Neural cell (in vitro differentiated cells): ENCODE measurements around the gene BARD1. TPM values are rescaled to one million over a fixed set of nuclear protein-coding genes. Genes with fewer than 3 reads are reported as not detected.

Experiments
- H2AFZ ChIP-seq: fragments of 200-600, 300-800 bp; sonication (generic), shearing (Covaris generic); 2 replicates; pipeline ENCODE4 v1.6.0; 2014; ENCODE audit warnings: low read depth, mild to moderate bottlenecking, antibody characterized with exemption, low read length, moderate library complexity
- H3F3A ChIP-seq: fragments of 200-600 bp; shearing (Covaris generic); 2 replicates; pipeline ENCODE4 v1.6.1; 2016; ENCODE audit warnings: mild to moderate bottlenecking, moderate library complexity, mixed read lengths, antibody characterized with exemption, low read length; ENCODE audit not compliant: insufficient read depth, poor library complexity, severe bottlenecking
- H3K27ac ChIP-seq: fragments of 200-600, 300-800 bp; sonication (generic), shearing (Covaris generic); 2 replicates; pipeline ENCODE4 v1.5.1; 2014; ENCODE audit warnings: mild to moderate bottlenecking, low read length, moderate library complexity
- H3K27me3 ChIP-seq: fragments of 300-800, 200-600 bp; sonication (generic), shearing (Covaris generic); 2 replicates; pipeline ENCODE4 v1.6.0; 2014; ENCODE audit warnings: mild to moderate bottlenecking, low read depth, low read length, moderate library complexity; ENCODE audit not compliant: insufficient read depth
- H3K36me3 ChIP-seq: fragments of 300-800, 200-600 bp; sonication (generic), shearing (Covaris generic); 2 replicates; pipeline ENCODE4 v1.5.1; 2014; ENCODE audit warnings: mild to moderate bottlenecking, antibody characterized with exemption, low read length, moderate library complexity; ENCODE audit not compliant: insufficient read depth
- H3K4me2 ChIP-seq: fragments of 300-800, 200-600 bp; sonication (generic), shearing (Covaris generic); 2 replicates; pipeline ENCODE4 v1.6.0; 2014; ENCODE audit warnings: mild to moderate bottlenecking, low read length
- H3K4me3 ChIP-seq: fragments of 300-800, 200-600 bp; sonication (generic), shearing (Covaris generic); 2 replicates; pipeline ENCODE4 v1.5.1; 2014; ENCODE audit warnings: mild to moderate bottlenecking, low read length, moderate library complexity
- H3K79me2 ChIP-seq: fragments of 200-600 bp; shearing (Covaris generic); replicated peaks from 2 replicates; pipeline ENCODE4 v1.6.0; 2014; ENCODE audit warnings: mild to moderate bottlenecking, low read length, moderate library complexity; ENCODE audit not compliant: insufficient read depth
- H3K9ac ChIP-seq: fragments of 300-800, 200-600 bp; sonication (generic), shearing (Covaris generic); 2 replicates; pipeline ENCODE4 v1.6.1; 2016; ENCODE audit warnings: mild to moderate bottlenecking, low read length, mixed read lengths
- H3K9me2 ChIP-seq: fragments of 200-600 bp; shearing (Covaris generic); 2 replicates; pipeline ENCODE4 v1.6.1; 2016; ENCODE audit warnings: mild to moderate bottlenecking, low read length, mixed read lengths; ENCODE audit not compliant: insufficient read depth
- H3K9me3 ChIP-seq: fragments of 200-600, 300-800 bp; sonication (generic), shearing (Covaris generic); 2 replicates; pipeline ENCODE4 v1.6.1; 2016; ENCODE audit warnings: mild to moderate bottlenecking, mixed run types, low read length, moderate library complexity, mixed read lengths
- H4K20me1 ChIP-seq: fragments of 200-600 bp; shearing (Covaris generic); 2 replicates; pipeline ENCODE4 v1.6.1; 2016; ENCODE audit warnings: mild to moderate bottlenecking, mixed run types; ENCODE audit not compliant: insufficient read depth
- CTCF ChIP-seq: fragments of 450-650 bp; IDR thresholded peaks from 2 replicates; pipeline ENCODE4 v1.5.1; 2014; ENCODE audit warnings: antibody characterized with exemption, mild to moderate bottlenecking, moderate library complexity; ENCODE audit not compliant: poor library complexity, severe bottlenecking
- EP300 ChIP-seq: fragments of 450-650 bp; conservative IDR thresholded peaks from 2 replicates; pipeline ENCODE4 v1.6.1; 2014; ENCODE audit warnings: antibody characterized with exemption, mild to moderate bottlenecking, moderate library complexity; ENCODE audit not compliant: poor library complexity, severe bottlenecking
- EZH2 ChIP-seq: fragments of 200-600, 300-800 bp; shearing (Covaris generic), sonication (generic); IDR thresholded peaks from 2 replicates; pipeline ENCODE4 v1.6.1; 2014; ENCODE audit warnings: antibody characterized with exemption, low read length, borderline replicate concordance, mild to moderate bottlenecking; ENCODE audit not compliant: insufficient read depth, poor library complexity, severe bottlenecking
- MXI1 ChIP-seq: fragments of 450-650 bp; conservative IDR thresholded peaks from 2 replicates; pipeline ENCODE4 v1.6.1; 2014; ENCODE audit warnings: antibody characterized with exemption, mild to moderate bottlenecking; ENCODE audit not compliant: poor library complexity, severe bottlenecking
- POLR2AphosphoS5 ChIP-seq: IDR thresholded peaks from 2 replicates; pipeline ENCODE4 v1.6.1; 2012
- RAD21 ChIP-seq: fragments of 450-650 bp; conservative IDR thresholded peaks from 2 replicates; pipeline ENCODE4 v1.6.1; 2014; ENCODE audit warnings: antibody characterized with exemption, mild to moderate bottlenecking, moderate library complexity
- REST ChIP-seq: IDR thresholded peaks from 2 replicates; pipeline ENCODE4 v1.6.1; 2012; ENCODE audit warnings: borderline replicate concordance
- SMC3 ChIP-seq: fragments of 450-650 bp; conservative IDR thresholded peaks from 2 replicates; pipeline ENCODE4 v1.6.1; 2014; ENCODE audit warnings: antibody characterized with exemption, mild to moderate bottlenecking, moderate library complexity; ENCODE audit not compliant: poor library complexity
- TAF1 ChIP-seq: IDR thresholded peaks from 2 replicates; pipeline ENCODE4 v1.6.1; 2012; ENCODE audit warnings: low read depth
- polyA plus RNA-seq: library from polyadenylated mRNA; depleted of rRNA; stranded (reverse); fragments of >200 nt; gene quantifications from 2 replicates; pipeline ENCODE4 v1.2.3, GENCODE V29; 2014

BARD1 gene
- polyA plus RNA-seq, 1 donor from 2014 or later: 0.57 TPM

- H2AFZ ChIP-seq: no peak overlapping the region
- no peak overlapping the region for H3K4me2 ChIP-seq
- H3K36me3 ChIP-seq: no peaks in the 10 kb centered on the region
- H3K9ac ChIP-seq: no peak overlapping the region
- no peak overlapping the region for H3K27ac ChIP-seq
- TF ChIP-seq MXI1: no peak
- TF ChIP-seq EZH2: no peak
- H3K79me2 ChIP-seq: no peaks in the 10 kb centered on the region
- H3K4me3 ChIP-seq: no peak overlapping the region
- no peaks in the 10 kb centered on the region for H3K9me3 ChIP-seq
- H3K27me3 ChIP-seq: no peaks in the 10 kb centered on the region
- no peaks in the 10 kb centered on the region for H4K20me1 ChIP-seq
- no peaks in the 10 kb centered on the region for H3F3A ChIP-seq
- H3K9me2 ChIP-seq: no peaks in the 10 kb centered on the region
These were observed 67.4 kb downstream of the BARD1 start for GRCh38 chr2:214742119-214742518.

- no peaks in the 10 kb centered on the region for H3F3A ChIP-seq
- no peaks in the 10 kb centered on the region for H3K9me3 ChIP-seq
- no peaks in the 10 kb centered on the region for H4K20me1 ChIP-seq
- no peak overlapping the region for H3K4me2 ChIP-seq
- no peak for TF ChIP-seq EZH2
- no peak for TF ChIP-seq REST
- TF ChIP-seq EP300: no peak
- TF ChIP-seq SMC3: no peak
- TF ChIP-seq CTCF: no peak
- TF ChIP-seq RAD21: no peak
- no peak for TF ChIP-seq MXI1
- no peak for TF ChIP-seq TAF1
- TF ChIP-seq POLR2AphosphoS5: no peak
- H3K9me2 ChIP-seq: no peaks in the 10 kb centered on the region
- no peaks in the 10 kb centered on the region for H3K79me2 ChIP-seq
- H2AFZ ChIP-seq: no peak overlapping the region
- no peak overlapping the region for H3K9ac ChIP-seq
- no peaks in the 10 kb centered on the region for H3K36me3 ChIP-seq
- H3K4me3 ChIP-seq: no peak overlapping the region
- H3K27me3 ChIP-seq: no peaks in the 10 kb centered on the region
- H3K27ac ChIP-seq: no peak overlapping the region
These were observed 68.6 kb downstream of the BARD1 start for GRCh38 chr2:214740867-214741395.

GRCh38 chr2:214737188-214737587, 72.3 kb downstream of the BARD1 start:
- Histone ChIP-seq H3K4me2 (no peak overlapping the region), H3K79me2 (no peaks in the 10 kb centered on the region), H3K4me3 (no peak overlapping the region), H3F3A (no peaks in the 10 kb centered on the region), H2AFZ (no peak overlapping the region), H3K9me2 (no peaks in the 10 kb centered on the region), H3K36me3 (no peaks in the 10 kb centered on the region), H3K9ac (no peak overlapping the region), H3K27me3 (no peaks in the 10 kb centered on the region), H3K9me3 (no peaks in the 10 kb centered on the region), H3K27ac (no peak overlapping the region), H4K20me1 (no peaks in the 10 kb centered on the region)
- no peak for TF ChIP-seq CTCF
